Measurements from ENCODE around the gene LAP3.
"Not testable (repeated sequence)": the region's sequence is repeated elsewhere in the genome, so short reads cannot be mapped to it uniquely, and the experiment has no call there.

The LAP3 gene

GRCh38 chr4:17576932-17577664, at the start of gene LAP3:
Gene LAP3 (plus strand): TSS chr4:17577198. CDS start chr4:17577466, 268 bp downstream.
- DNase-seq, result peak; percentile 81

DNA sequence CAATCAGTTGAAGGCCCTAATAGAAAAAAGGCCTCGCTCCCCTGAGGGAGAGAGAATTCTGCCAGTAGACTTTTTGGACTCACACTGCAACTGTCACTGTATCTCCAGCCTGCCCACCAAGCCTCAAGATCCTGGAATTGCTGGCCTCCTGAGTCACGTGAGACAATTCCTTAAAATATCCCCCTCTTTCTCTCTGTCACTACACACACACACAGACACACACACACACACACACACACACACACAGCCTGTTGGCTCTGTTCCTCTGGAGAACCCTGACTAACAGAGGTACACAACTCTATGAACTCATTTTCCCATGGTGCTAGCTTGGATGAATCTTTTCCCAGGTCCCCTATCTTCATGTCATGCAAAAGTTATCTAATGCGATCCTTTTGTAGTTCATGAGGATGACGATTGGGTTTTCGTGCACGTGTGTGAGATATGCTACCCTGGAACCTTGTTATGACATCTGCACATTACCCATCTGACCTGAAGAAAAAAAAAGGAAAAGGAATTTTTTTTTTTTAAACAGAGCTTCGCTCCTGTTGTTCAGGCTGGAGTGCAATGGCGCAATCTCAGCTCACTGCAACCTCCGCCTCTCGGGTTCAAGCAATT, 48.3 kb upstream of the LAP3 start:
- no peak for DNase-seq

DNA sequence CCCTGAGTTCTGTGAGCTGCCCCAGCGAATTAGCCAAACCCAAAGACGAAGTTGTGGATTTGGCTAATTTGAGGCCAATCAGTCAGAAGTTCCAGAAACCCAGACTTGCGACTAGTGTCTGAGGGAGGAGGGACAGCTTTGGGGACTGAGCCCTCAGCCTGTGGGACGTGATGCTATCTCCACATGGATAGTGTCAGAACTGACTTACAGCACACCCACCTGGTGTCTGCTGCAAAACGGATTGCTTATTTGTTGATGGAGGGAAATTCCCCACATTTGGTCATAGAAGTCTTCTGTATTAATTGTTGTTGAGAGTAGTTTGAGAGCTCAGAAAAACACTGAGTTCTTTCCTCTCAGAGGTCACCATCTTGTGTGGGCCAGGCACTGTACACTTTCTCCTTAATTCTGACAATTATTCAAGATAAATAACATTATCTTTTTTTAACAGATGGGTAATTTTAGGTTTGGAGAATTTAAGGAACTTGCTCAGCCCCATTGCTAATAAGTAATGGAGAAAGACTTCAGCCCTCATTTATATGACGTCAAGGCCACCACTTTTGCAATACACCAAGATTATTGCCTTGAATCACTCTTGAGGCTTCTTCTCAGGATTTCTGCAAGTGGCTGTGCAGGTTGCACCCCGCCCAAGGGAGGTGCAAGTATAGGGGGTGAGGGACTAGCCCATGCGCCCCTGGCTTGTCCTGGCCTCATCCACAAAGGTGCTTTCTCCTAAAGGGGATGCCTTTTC, 45.3 kb upstream of the LAP3 start:
- no peak for DNase-seq

DNA sequence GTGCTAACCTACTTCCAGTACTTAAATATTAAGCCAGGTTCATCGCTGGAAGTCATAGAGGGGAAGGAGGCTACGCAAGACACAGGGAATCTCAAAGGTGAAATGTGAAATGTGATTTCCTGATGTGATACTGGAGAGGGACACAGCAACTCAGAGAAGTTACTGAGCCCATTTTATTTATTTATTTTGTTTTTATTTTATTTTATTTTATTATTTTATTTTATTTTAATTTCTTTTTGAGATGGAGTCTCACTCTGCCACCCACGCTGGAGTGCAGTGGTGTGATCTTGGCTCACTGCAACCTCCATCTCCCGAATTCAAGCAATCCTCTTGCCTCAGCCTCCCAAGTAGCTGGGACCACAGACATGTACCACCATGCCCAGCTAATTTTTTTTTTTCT, 42.3 kb upstream of the LAP3 start:
- DNase-seq, result no peak

DNA sequence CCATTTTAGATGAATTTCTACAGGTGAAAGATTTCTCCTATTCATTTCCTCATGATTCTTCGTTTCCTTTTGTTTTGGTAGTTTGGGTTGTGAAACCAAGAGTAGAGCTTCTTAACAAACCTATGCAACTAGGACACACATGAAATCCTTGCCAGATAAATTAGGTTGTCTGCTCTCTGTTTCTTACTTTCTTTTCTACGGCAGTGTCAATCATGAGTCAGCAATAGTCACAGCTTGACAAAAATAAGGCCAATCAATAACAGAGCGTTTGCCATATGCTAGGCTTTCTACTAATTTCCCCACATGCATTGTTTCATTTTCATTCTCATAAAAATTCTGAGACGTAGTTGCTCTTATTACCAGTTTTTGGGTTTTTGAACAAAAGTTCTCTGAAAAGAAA, 41.8 kb upstream of the LAP3 start:
- no peak for DNase-seq

DNA sequence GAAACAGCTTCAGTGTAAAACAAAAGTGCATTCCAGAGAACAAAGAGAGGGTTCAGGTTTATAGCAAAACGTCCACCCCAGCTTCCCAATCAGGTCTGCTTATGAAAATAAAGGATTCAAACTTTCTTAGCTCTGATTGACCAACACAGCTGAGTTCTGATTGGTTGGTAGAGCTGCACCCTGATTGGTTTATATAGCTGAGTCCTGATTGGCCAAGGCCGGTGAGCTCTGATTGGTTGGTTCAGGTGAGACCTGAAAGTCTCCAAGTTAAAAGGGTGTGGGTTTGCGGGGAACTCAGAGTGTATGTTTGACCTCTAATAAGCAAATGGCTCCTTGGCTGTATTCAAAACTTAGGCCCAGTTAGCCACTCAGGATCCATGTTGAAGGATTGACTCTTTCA, 41.1 kb upstream of the LAP3 start:
- no peak for DNase-seq

- DNase-seq, result not testable (repeated sequence)
These were observed 39.9 kb upstream of the LAP3 start for GRCh38 chr4:17537060-17537459.

GRCh38 chr4:17544205-17544604, 32.8 kb upstream of the LAP3 start:
- DNase-seq, result peak; percentile 0

DNA sequence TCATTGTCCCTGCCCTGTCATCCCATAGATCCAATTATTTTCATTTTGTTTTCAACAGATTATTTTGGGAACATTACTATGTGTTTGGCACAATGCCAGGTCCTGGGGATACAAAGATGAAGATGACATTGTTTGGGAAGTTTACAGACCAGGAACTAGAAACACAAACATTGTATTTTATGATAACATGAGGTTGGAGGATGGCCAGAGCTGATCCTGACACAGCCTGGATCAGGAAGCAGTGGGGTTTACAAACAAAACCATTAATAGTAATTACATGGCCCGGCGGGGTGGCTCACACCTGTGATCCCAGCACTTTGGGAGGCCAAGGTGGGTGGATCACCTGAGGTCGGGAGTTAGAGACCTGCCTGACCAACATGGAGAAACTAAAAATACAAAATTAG, 32.2 kb upstream of the LAP3 start:
- peak; percentile 35 for DNase-seq

DNA sequence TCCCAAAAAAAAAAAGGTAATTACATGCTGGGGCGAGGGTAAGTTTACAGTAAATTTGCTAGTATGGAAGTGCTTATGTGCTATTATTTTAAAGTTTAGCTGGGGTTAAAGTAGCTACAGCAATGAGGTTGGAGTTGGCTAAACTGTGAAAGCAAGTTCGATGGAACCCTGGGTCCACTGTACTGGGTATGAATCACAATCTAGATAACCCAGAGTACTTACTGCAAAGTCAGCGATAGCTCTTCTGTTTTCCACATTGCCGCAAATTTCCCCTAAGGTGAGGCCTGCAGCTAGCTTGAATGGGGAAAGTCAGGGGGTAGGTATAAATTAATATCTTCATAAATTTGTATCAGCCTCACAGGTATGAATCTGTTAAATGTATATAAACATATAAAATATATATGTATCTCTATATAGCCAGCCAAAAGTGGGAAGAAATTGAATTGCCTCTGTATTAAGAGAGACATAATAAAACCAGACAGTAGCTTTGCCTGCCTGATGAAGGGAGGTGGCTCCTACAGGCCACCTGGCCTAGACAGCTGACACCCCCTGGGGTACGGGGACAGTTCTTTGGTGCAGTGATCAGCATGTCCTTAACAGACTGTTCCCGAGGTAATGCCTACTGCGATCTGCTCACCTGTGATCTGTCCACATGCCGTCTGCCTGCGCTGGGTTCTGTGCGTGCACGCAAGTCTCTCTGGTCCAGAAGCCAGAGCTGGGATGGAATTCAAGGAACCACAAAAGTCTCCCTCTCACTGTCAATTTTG, 31.4 kb upstream of the LAP3 start:
- no peak for DNase-seq

GRCh38 chr4:17546222-17546621, 30.8 kb upstream of the LAP3 start:
- DNase-seq, result no peak

GRCh38 chr4:17546678-17547077, 30.3 kb upstream of the LAP3 start:
- no peak for DNase-seq

- DNase-seq, result no peak
These were observed 26.4 kb upstream of the LAP3 start for GRCh38 chr4:17550549-17550948.

GRCh38 chr4:17552427-17552826, 24.6 kb upstream of the LAP3 start:
- DNase-seq, result no peak

- no peak for DNase-seq
These were observed 22.4 kb upstream of the LAP3 start for GRCh38 chr4:17554568-17554967.

- no peak for DNase-seq
These were observed 20.5 kb upstream of the LAP3 start for GRCh38 chr4:17556498-17556897.

- no peak for DNase-seq
These were observed 19.1 kb upstream of the LAP3 start for GRCh38 chr4:17557880-17558279.

DNA sequence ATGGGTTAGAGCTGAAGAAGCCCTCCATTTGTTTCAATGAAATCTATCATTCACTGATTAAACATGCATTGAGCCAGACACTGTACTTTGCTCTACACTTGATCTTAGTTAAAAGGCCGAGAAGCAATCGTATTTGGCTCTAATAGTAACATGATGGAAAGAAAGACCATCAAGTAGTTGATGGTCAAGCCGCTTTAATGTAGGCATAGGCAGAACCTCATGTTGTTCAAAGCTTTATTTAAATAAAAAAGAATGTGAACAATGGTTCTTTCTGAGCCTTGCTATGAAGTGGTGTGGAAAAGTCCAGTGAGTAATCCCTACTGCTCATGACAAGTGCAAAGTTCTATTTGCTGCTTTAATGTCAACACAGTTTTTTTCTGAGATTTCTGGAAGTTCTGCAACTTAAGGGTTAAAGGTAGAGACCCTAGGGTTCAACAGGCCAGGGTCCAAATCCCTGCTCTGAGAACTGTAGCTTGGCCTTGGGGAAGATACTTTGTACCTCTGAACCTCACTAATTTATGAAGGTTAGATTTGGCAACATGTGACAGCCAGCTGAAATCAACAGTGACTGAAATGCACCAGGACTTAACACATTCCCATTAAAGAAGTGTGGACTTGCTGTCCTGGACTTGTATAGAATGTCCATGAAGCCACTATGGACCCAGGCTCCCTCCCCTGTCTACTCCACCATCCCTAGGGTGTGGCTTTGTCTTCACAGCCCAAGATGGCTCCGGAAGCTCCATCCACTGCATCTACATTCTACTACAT, 17.9 kb upstream of the LAP3 start:
- no peak for DNase-seq

DNA sequence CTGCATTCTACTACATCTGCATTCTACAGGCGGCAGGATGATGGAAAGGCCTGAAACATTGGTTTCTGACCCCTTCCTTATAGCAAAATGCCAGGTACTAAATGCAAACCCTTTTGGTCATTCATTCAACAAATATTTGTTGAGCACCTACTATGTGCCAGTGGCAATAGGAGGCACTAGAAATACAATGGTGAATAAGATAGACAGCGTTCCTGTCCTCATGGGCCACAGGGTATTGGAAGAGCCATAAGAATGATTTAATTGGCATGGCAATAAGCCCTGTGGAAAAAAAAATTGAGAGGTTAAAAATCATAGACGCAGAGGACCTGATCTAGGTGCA, 17.3 kb upstream of the LAP3 start:
- DNase-seq, result no peak

- DNase-seq, result no peak
These were observed 16.8 kb upstream of the LAP3 start for GRCh38 chr4:17560065-17560673.

- DNase-seq, result no peak
These were observed 15.6 kb upstream of the LAP3 start for GRCh38 chr4:17561195-17561909.

DNA sequence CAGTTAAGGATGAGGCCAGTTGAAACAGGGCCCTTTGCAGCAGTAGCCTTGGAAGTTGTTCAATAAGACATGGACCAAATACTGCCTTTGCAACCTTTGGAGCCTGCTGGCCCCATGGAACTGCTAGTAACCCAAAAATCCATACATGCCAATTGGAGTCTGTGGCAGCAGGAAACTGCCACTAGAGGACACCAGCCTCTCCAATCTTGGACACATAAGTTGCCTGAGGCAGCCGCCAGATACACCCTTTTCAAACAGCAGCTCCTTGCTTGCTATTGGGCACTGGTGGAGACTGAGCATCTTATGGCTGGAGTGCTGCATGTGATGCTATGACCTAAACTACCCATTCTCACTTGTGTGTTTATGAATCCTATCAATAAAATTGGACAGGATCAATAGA, 14.8 kb upstream of the LAP3 start:
- no peak for DNase-seq
